ENCODE measurements around the gene IL27RA.
A peak's percentile ranks its signal among the peaks of the same experiment; 100 is the strongest.

Gene IL27RA

GRCh38 chr19:14061751-14062557, 30.4 kb downstream of the IL27RA start, which contains the start of gene PALM3:
PALM3 (minus strand) TSS chr19:14062076; CDS start chr19:14061980, 96 bp downstream.
- DNase-seq, result no peak

- no peak for DNase-seq
Measured at GRCh38 chr19:14062558-14062855, 30.9 kb downstream of the IL27RA start.

GRCh38 chr19:14063105-14063504, 31.5 kb downstream of the IL27RA start:
- DNase-seq, result no peak

GRCh38 chr19:14066134-14066533, 34.6 kb downstream of the IL27RA start:
- no peak for DNase-seq

- DNase-seq, result no peak
Measured at GRCh38 chr19:14070268-14071050, 38.9 kb downstream of the IL27RA start.

GRCh38 chr19:14072535-14073260, 41.1 kb downstream of the IL27RA start, which contains the start of gene MISP3:
MISP3 (plus strand) TSS chr19:14072786; CDS start chr19:14073310, 524 bp downstream.
- peak; percentile 20 for DNase-seq

GRCh38 chr19:14073261-14073924, 41.8 kb downstream of the IL27RA start:
- peak; percentile 67 for DNase-seq

GRCh38 chr19:14073925-14074838, 42.6 kb downstream of the IL27RA start:
- peak; percentile 20 for DNase-seq

- no peak for DNase-seq
Measured at GRCh38 chr19:14078411-14078810, 46.8 kb downstream of the IL27RA start.

- DNase-seq, result peak; percentile 99
Measured at GRCh38 chr19:14080887-14081796, 49.6 kb downstream of the IL27RA start.

- DNase-seq, result peak; percentile 17
Measured at GRCh38 chr19:14081797-14082674, 50.5 kb downstream of the IL27RA start.

- no peak for DNase-seq
Measured at GRCh38 chr19:14082675-14082960, 51.1 kb downstream of the IL27RA start.

- DNase-seq, result no peak
Measured at GRCh38 chr19:14085309-14085995, 53.9 kb downstream of the IL27RA start, which contains the start of gene C19orf67. C19orf67 (minus strand) TSS chr19:14085783; CDS start chr19:14085627, 156 bp downstream.

GRCh38 chr19:14086098-14086497, 54.5 kb downstream of the IL27RA start:
- DNase-seq, result no peak

- no peak for DNase-seq
Measured at GRCh38 chr19:14088634-14089411, 57.3 kb downstream of the IL27RA start.

GRCh38 chr19:14089412-14089661, 57.8 kb downstream of the IL27RA start:
- DNase-seq, result no peak

GRCh38 chr19:14089662-14090508, 58.3 kb downstream of the IL27RA start:
- peak; percentile 36 for DNase-seq

Data from activated gamma-delta T cell treated with Interleukin-2 at 50 U/mL for 16 hours (primary cell).